HepG2 (cell line): ENCODE results near the gene OSER1. TPM values are rescaled to one million over a fixed set of nuclear protein-coding genes. Genes with fewer than 3 reads are reported as not detected.

Source experiments
- BCL3 ChIP-seq: sonication (generic); formaldehyde crosslinking; IDR thresholded peaks from 2 replicates; pipeline ENCODE4 v1.5.1; 2020; ENCODE audit warnings: mild to moderate bottlenecking, missing genetic modification reagents, moderate library complexity
- FIP1L1 ChIP-seq: fragments of 200-400 bp; formaldehyde crosslinking; IDR thresholded peaks from 2 replicates; pipeline ENCODE4 v1.6.1; 2018; ENCODE audit warnings: low read depth, mild to moderate bottlenecking, low read length, moderate library complexity, borderline replicate concordance; ENCODE audit not compliant: insufficient read depth
- FOSL2 ChIP-seq: sonication (generic); formaldehyde crosslinking; IDR thresholded peaks from 2 replicates; pipeline ENCODE4 v1.4.0; 2020; ENCODE audit warnings: missing genetic modification reagents
- GABPA ChIP-seq, 2 experiments: IDR thresholded peaks; 2 replicates each; pipeline ENCODE4 v1.6.1; 2011 to 2016; ENCODE audit warnings: low read depth in 2 of 2, low read length in 1 of 2, missing biosample characterization in 1 of 2, missing genetic modification characterization in 1 of 2
- HDAC1 ChIP-seq: sonication (generic); formaldehyde crosslinking; IDR thresholded peaks from 2 replicates; pipeline ENCODE4 v1.5.1; 2020; ENCODE audit warnings: mild to moderate bottlenecking, missing genetic modification reagents
- HES4 ChIP-seq: sonication (generic); formaldehyde crosslinking; IDR thresholded peaks from 2 replicates; pipeline ENCODE4 v1.9.0; 2021; ENCODE audit warnings: mild to moderate bottlenecking, missing genetic modification reagents, borderline replicate concordance
- HNRNPLL ChIP-seq: fragments of 200-400 bp; formaldehyde crosslinking; IDR thresholded peaks from 2 replicates; pipeline ENCODE4 v1.6.1; 2017; ENCODE audit warnings: mild to moderate bottlenecking, low read depth, low read length; ENCODE audit not compliant: poor library complexity, severe bottlenecking
- JUND ChIP-seq: sonication (generic); formaldehyde crosslinking; IDR thresholded peaks from 2 replicates; pipeline ENCODE4 v1.8.0; 2022; ENCODE audit warnings: mild to moderate bottlenecking, missing genetic modification reagents
- SIX1 ChIP-seq: sonication (generic); formaldehyde crosslinking; IDR thresholded peaks from 2 replicates; pipeline ENCODE4 v1.4.0; 2020; ENCODE audit warnings: missing genetic modification reagents, borderline replicate concordance
- U2AF2 ChIP-seq: fragments of 200-400 bp; formaldehyde crosslinking; IDR thresholded peaks from 2 replicates; pipeline ENCODE4 v1.6.1; 2017; ENCODE audit warnings: low read depth, mild to moderate bottlenecking, low read length
- ZNF12 ChIP-seq: sonication (generic); formaldehyde crosslinking; IDR thresholded peaks from 2 replicates; pipeline ENCODE4 v1.5.0; 2020; ENCODE audit warnings: missing genetic modification reagents
- ZNF441 ChIP-seq: sonication (generic); formaldehyde crosslinking; IDR thresholded peaks from 2 replicates; pipeline ENCODE4 v1.7.0; 2021; ENCODE audit warnings: missing genetic modification reagents, borderline replicate concordance
- ZNF564 ChIP-seq: sonication (generic); formaldehyde crosslinking; IDR thresholded peaks from 2 replicates; pipeline ENCODE4 v1.8.1; 2023; ENCODE audit warnings: mild to moderate bottlenecking, missing genetic modification reagents
- ZNF761 ChIP-seq: sonication (generic); formaldehyde crosslinking; conservative IDR thresholded peaks from 2 replicates; pipeline ENCODE4 v1.4.0; 2020; ENCODE audit warnings: mild to moderate bottlenecking, missing genetic modification reagents
- ZNF775 ChIP-seq: sonication (generic); formaldehyde crosslinking; IDR thresholded peaks from 2 replicates; pipeline ENCODE4 v1.4.0; 2020; ENCODE audit warnings: missing genetic modification reagents, mild to moderate bottlenecking, moderate library complexity, borderline replicate concordance
- ZSCAN30 ChIP-seq: sonication (generic); formaldehyde crosslinking; IDR thresholded peaks from 2 replicates; pipeline ENCODE4 v1.5.0; 2020; ENCODE audit warnings: mild to moderate bottlenecking, missing genetic modification reagents
- polyA plus RNA-seq, 8 experiments: library from polyadenylated mRNA; depleted of rRNA in 3 of 8; stranded (reverse) in 7 of 8; unstranded in 1 of 8; fragments of >200 nt; fragmentation: Illumina TruSeq in 4 of 8; extraction: Trizol in 4 of 8; gene quantifications; 2 replicates each; pipeline versions ENCODE4 v1.2.1 to v1.2.3, GENCODE V29; 2011 to 2016; ENCODE audit warnings: low read depth in 4 of 8, missing spikeins in 1 of 8, mixed read lengths in 1 of 8; ENCODE audit not compliant: insufficient read depth in 1 of 8
- total RNA-seq, 5 experiments: library from RNA; depleted of rRNA; stranded (reverse); fragments of >200 nt; fragmentation: Illumina TruSeq; extraction: Trizol; gene quantifications; 2 replicates each; pipeline ENCODE4 v1.2.3, GENCODE V29; 2016; ENCODE audit warnings: low read depth in 1 of 5
- TF ChIP-seq, protein P1 (sequence below): sonication (generic); formaldehyde crosslinking; IDR thresholded peaks from 2 replicates; pipeline ENCODE4 v1.4.0; 2020; ENCODE audit warnings: mild to moderate bottlenecking, missing genetic modification reagents, borderline replicate concordance
- TF ChIP-seq, protein P2 (sequence below): sonication (generic); formaldehyde crosslinking; IDR thresholded peaks from 2 replicates; pipeline ENCODE4 v1.8.0; 2022; ENCODE audit warnings: mild to moderate bottlenecking, missing genetic modification reagents
- TF ChIP-seq, protein P3 (sequence below): sonication (generic); formaldehyde crosslinking; IDR thresholded peaks from 2 replicates; pipeline ENCODE4 v1.8.1; 2022; ENCODE audit warnings: low read depth, mild to moderate bottlenecking, missing genetic modification reagents

The OSER1 gene
- total and polyA plus RNA-seq, 2 of the 13 experiments (the other 11 are each of a cell fraction or from before 2014, with no cell fraction given) = 71.2 to 71.5 TPM

DNA sequence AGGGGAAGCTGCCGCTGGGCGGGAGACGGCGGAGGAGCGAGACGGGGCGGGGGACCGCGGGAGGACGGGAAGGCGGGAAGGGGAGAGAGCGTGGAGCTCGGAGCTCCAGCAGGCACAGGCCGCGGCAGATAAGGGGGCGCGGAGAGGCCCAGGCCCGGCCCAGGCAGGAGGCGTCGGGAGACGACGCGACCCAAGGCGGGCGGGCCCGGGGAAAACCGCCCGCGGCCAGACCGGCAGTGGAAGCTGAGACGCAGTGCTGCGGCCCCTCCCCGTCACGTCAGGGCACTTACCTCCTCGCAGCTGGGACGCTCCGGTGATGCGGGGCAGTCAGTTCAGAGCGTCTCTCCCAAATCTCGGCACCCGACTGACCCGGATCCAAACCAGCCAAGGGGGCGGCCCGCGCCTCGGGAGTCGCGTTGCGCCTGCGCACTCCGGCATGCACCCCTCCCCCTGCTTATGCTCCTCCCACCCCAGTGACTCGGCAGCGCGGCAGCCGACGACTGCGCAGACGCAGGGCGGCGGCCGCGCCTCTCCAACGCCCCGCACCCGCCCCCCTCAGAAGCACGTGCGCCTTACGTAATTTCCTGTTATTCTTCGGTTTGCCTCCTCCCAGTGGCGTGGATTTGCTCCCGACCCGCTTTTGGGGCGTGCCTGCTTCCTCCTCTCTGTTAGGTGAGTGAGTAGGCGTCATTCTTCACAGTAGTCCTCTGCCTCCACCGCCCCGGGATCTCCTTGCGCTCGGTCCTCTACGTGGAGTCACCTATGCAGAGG is at the start of gene OSER1 (continued):
- TF ChIP-seq, protein P1, sequence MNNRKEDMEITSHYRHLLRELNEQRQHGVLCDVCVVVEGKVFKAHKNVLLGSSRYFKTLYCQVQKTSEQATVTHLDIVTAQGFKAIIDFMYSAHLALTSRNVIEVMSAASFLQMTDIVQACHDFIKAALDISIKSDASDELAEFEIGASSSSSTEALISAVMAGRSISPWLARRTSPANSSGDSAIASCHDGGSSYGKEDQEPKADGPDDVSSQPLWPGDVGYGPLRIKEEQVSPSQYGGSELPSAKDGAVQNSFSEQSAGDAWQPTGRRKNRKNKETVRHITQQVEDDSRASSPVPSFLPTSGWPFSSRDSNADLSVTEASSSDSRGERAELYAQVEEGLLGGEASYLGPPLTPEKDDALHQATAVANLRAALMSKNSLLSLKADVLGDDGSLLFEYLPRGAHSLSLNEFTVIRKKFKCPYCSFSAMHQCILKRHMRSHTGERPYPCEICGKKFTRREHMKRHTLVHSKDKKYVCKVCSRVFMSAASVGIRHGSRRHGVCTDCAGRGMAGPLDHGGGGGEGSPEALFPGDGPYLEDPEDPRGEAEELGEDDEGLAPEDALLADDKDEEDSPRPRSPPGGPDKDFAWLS (CRISPR knock-in tag) = peak; percentile 25; the same call in 1 of the 2 replicates
- TF ChIP-seq, protein P2, sequence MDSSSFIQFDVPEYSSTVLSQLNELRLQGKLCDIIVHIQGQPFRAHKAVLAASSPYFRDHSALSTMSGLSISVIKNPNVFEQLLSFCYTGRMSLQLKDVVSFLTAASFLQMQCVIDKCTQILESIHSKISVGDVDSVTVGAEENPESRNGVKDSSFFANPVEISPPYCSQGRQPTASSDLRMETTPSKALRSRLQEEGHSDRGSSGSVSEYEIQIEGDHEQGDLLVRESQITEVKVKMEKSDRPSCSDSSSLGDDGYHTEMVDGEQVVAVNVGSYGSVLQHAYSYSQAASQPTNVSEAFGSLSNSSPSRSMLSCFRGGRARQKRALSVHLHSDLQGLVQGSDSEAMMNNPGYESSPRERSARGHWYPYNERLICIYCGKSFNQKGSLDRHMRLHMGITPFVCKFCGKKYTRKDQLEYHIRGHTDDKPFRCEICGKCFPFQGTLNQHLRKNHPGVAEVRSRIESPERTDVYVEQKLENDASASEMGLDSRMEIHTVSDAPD (CRISPR knock-in tag) = peak; percentile 78; the same call in 1 of the 2 replicates
- TF ChIP-seq FIP1L1 (0 out of 2 replicates have a peak, but pooled peaks have one; percentile 63), ZNF12 (CRISPR knock-in tag) (peak; percentile 92), FOSL2 (peak; percentile 78), HDAC1 (CRISPR knock-in tag) (peak; percentile 98), ZNF441 (CRISPR knock-in tag) (peak; percentile 55; the same call in 1 of the 2 replicates), JUND (peak; percentile 31), HNRNPLL (peak; percentile 85), HES4 (CRISPR knock-in tag) (peak; percentile 94; the same call in 1 of the 2 replicates), BCL3 (peak; percentile 45; the same call in 1 of the 2 replicates), GABPA (IDR thresholded peaks at IDR 0.05; ENCODE audit: low read depth, low read length) (peak; percentile 75), GABPA (CRISPR knock-in tag; IDR thresholded peaks at IDR 0.05; ENCODE audit: low read depth) (peak; percentile 93), ZNF775 (CRISPR knock-in tag) (peak; percentile 18; the same call in 1 of the 2 replicates), SIX1 (no peak), ZSCAN30 (CRISPR knock-in tag) (peak; percentile 83; the same call in 1 of the 2 replicates), ZNF564 (CRISPR knock-in tag) (peak; percentile 93), ZNF761 (CRISPR knock-in tag) (no peak; the same call in 1 of the 2 replicates), U2AF2 (0 out of 2 replicates have a peak, but pooled peaks have one; percentile 51)
- TF ChIP-seq, protein P3, sequence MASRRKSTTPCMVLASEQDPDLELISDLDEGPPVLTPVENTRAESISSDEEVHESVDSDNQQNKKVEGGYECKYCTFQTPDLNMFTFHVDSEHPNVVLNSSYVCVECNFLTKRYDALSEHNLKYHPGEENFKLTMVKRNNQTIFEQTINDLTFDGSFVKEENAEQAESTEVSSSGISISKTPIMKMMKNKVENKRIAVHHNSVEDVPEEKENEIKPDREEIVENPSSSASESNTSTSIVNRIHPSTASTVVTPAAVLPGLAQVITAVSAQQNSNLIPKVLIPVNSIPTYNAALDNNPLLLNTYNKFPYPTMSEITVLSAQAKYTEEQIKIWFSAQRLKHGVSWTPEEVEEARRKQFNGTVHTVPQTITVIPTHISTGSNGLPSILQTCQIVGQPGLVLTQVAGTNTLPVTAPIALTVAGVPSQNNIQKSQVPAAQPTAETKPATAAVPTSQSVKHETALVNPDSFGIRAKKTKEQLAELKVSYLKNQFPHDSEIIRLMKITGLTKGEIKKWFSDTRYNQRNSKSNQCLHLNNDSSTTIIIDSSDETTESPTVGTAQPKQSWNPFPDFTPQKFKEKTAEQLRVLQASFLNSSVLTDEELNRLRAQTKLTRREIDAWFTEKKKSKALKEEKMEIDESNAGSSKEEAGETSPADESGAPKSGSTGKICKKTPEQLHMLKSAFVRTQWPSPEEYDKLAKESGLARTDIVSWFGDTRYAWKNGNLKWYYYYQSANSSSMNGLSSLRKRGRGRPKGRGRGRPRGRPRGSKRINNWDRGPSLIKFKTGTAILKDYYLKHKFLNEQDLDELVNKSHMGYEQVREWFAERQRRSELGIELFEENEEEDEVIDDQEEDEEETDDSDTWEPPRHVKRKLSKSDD (CRISPR knock-in tag) = peak; percentile 31; the same call in 1 of the 2 replicates
